Esophagus muscularis mucosa (tissue), 4 donors: ENCODE data around the gene PYDC1. TPM values are rescaled to one million over a fixed set of nuclear protein-coding genes. Genes with fewer than 3 reads are reported as not detected.

ENCODE experiments used
- DNase-seq: peaks from one replicate; pipeline ENCODE4 v3.0.0-alpha.2; 2017; ENCODE audit errors: extremely low spot score
- H3K27ac ChIP-seq, 4 donors: fragments of 200-600 bp; sonication (generic); replicated peaks in 1 of 4; 1 replicate in 3 of 4; 2 replicates in 1 of 4; pipeline ENCODE4 v1.5.1; 2016 to 2019; ENCODE audit warnings: mild to moderate bottlenecking in 1 of 4
- H3K27me3 ChIP-seq, 4 donors: fragments of 200-600 bp; sonication (generic); one replicate each; pipeline versions ENCODE4 v1.5.1 to v1.6.0; 2016 to 2019
- H3K36me3 ChIP-seq, 4 donors: fragments of 200-600 bp; sonication (generic); one replicate each; pipeline ENCODE4 v1.5.1; 2016 to 2019
- H3K4me1 ChIP-seq, 4 donors: fragments of 200-600 bp; sonication (generic); one replicate each; pipeline ENCODE4 v1.5.1; 2016 to 2019
- H3K4me3 ChIP-seq, 4 donors: fragments of 200-600 bp; sonication (generic); 1 replicate in 2 of 4; 2 replicates in 2 of 4; pipeline ENCODE4 v1.5.1; 2016 to 2019; ENCODE audit warnings: mild to moderate bottlenecking in 4 of 4, moderate library complexity in 1 of 4
- H3K9me3 ChIP-seq, 4 donors: fragments of 200-600 bp; sonication (generic); 1 replicate in 3 of 4; 2 replicates in 1 of 4; pipeline ENCODE4 v1.5.1; 2016 to 2019
- CTCF ChIP-seq, 3 experiments: fragments of 200-600 bp in 2 of 3; fragments of 450-650 bp in 1 of 3; sonication (generic) in 2 of 3; IDR thresholded peaks; one replicate each; pipeline ENCODE4 v1.5.1; 2017 to 2019; ENCODE audit warnings: antibody characterized with exemption in 3 of 3, mild to moderate bottlenecking in 2 of 3, moderate library complexity in 1 of 3
- EP300 ChIP-seq: sonication (generic); formaldehyde crosslinking; IDR thresholded peaks from one replicate; pipeline ENCODE4 v1.6.1; 2017; ENCODE audit warnings: antibody characterized with exemption
- POLR2A ChIP-seq: fragments of 450-650 bp; IDR thresholded peaks from one replicate; pipeline ENCODE4 v1.6.1; 2017; ENCODE audit warnings: antibody characterized with exemption, moderate library complexity, mild to moderate bottlenecking, low read depth
- POLR2AphosphoS5 ChIP-seq, 2 donors: sonication (generic); formaldehyde crosslinking; IDR thresholded peaks; one replicate each; pipeline ENCODE4 v1.6.1; 2017; ENCODE audit warnings: antibody characterized with exemption in 2 of 2
- WGBS: methylation state at CpG from one replicate; pipeline ENCODE4 v1.1.5; 2018; 5-methylcytosine and 5-hydroxymethylcytosine counted together
- intact Hi-C: fragments of 100-400 bp; cut with DNase I; formaldehyde crosslinking; loops from one replicate; pipeline ENCODE4 v1.15.1; 2023
- total RNA-seq, 4 donors: library from RNA; depleted of rRNA; stranded (reverse); fragments of >200 nt; gene quantifications; one replicate each; pipeline versions ENCODE4 v1.1.0 to v1.2.1, GENCODE V29; 2016

Gene PYDC1
- total RNA-seq, 4 donors from 2014 or later = not detected

GRCh38 chr16:31194898-31195297 lies 22.0 kb downstream of the PYDC1 start:
- H3K9me3 ChIP-seq = no peaks in the 10 kb centered on the region
- no peak overlapping the region for H3K4me3 ChIP-seq
- peaks cover 64 to 95% (median 89%) of the 10 kb centered on the region in 4 donors for H3K36me3 ChIP-seq
- no peaks in the 10 kb centered on the region for H3K27me3 ChIP-seq
- 87% methylated on average over 7 of the region's 7 CpGs for WGBS
- H3K27ac ChIP-seq = no peak overlapping the region
- TF ChIP-seq EP300 (no peak), POLR2AphosphoS5 (IDR thresholded peaks at IDR 0.05) (no peak), CTCF (IDR thresholded peaks at IDR 0.05) (no peak), POLR2A (no peak)
- H3K4me1 ChIP-seq = no peaks in the 10 kb centered on the region
- DNase-seq = no peak
- intact Hi-C loops = no loop called here

DNA sequence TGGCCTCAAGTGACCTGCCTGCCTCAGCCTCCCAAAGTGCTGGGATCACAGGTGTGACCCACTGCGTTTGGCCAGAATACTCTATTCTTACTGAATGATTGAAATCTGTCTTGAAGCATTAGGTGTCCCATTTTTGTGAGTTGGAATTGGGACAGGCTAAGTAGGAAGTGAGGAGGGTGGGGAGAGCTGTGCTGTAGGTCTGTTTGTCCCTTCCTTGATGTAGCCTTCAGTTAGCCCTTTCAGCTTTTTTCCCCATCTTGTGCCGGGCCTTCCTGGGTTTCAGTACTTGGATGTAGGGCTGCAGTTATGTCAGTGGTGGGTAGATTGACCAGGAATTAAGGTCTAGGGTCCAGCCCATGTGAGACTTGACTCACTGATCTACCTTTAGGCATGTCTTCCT lies 23.1 kb downstream of the PYDC1 start:
- WGBS = 96% methylated on average over 2 of the region's 2 CpGs
- Histone ChIP-seq H3K9me3 (no peaks in the 10 kb centered on the region), H3K36me3 (peaks cover 73 to 98% (median 95%) of the 10 kb centered on the region in 4 donors), H3K27me3 (no peaks in the 10 kb centered on the region), H3K4me1 (no peaks in the 10 kb centered on the region), H3K4me3 (no peak overlapping the region), H3K27ac (no peak overlapping the region)
- no peak for DNase-seq
- intact Hi-C loops = no loop called here
- no peak for TF ChIP-seq EP300
- TF ChIP-seq POLR2A = no peak

DNA sequence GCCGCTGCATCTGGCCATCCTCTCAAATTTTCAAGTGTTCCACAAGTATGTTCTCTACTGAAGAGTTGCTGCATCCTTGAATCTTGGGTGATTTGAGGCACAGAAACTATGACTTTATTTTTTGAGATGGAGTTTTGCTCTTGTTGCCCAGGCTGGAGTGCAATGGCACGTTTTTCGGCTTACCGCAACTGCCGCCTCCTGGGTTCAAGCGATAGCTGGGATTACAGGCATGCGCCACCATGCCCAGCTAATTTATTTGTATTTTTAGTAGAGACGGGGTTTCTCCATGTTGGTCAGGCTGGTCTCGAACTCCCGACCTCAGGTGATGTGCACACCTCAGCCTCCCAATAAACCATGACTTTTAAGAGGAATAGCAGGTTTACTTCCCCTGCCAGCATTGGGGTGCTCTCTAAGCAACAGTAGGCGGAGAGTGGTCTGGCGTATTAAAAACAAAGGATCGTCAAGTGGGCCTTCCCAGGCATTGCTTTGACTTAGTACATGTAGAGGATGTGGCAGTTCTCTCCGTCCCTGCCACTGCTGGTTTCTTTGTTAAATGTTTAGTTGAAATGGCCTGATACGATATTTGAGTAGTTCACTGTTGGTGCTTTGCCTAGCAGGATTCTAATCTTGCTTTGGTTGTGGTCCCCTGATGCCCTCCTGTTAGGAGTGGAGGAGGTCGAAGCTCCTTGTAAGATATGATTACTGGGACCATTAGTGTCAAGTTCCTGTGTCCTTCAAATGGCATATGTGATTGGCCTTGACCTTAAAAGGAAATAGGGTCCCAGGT lies 23.9 kb downstream of the PYDC1 start:
- H3K36me3 ChIP-seq = peaks cover 79 to 100% (median 95%) of the 10 kb centered on the region in 4 donors
- no peak for DNase-seq
- TF ChIP-seq EP300 (no peak), POLR2A (no peak), POLR2AphosphoS5 (IDR thresholded peaks at IDR 0.05) (no peak), CTCF (IDR thresholded peaks at IDR 0.05) (no peak)

DNA sequence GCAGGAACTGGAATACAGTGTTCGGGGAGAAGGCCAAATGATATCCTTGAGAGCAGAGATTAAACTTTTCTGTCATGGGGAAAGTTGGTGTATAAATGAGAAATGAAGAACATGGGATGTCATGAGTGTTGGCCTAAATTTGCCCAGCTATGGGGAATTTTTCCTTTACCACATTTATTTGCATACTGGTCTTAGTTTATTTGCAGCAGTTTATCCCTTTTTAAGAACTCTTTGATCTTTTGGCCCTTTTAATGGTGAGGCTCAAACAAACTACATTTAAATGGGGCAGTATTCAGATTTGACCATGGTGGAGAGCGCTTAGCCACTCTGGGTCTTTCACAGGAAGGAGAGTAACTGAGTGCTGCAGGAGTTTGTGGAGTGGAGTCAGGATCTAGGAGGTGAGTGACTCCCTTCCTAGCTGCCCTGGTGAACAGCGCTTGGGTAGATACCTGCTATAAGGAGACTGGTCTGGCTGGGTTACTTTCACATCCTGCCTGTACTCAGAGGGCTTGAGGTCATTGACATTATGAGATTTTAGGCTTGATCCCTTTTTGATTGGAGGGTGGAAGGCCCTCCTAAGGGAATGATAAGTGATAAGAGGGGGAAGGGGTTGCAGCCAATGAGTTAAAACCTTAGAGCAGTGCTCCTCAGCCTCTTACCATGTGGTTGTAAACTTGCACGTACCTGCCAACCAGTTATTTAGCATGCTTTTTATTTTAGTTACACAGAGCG lies 25.1 kb downstream of the PYDC1 start:
- no peaks in the 10 kb centered on the region for H3K9me3 ChIP-seq
- H3K27me3 ChIP-seq = no peaks in the 10 kb centered on the region
- intact Hi-C loops = no loop called here
- no peak overlapping the region for H3K4me3 ChIP-seq
- TF ChIP-seq EP300 = no peak
- no peak for TF ChIP-seq CTCF (IDR thresholded peaks at IDR 0.05)
- peaks cover 0 to 2% (median 0%) of the 10 kb centered on the region in 4 donors for H3K4me1 ChIP-seq
- H3K36me3 ChIP-seq = peaks cover 91 to 100% (median 98%) of the 10 kb centered on the region in 4 donors
- no peak for DNase-seq
- WGBS = 88% methylated on average over 5 of the region's 5 CpGs
- H3K27ac ChIP-seq = no peak overlapping the region

More for the DNA sequence above, 23.9 kb downstream of the PYDC1 start:
- Histone ChIP-seq H3K4me3 (no peak overlapping the region), H3K27ac (no peak overlapping the region), H3K9me3 (no peaks in the 10 kb centered on the region), H3K4me1 (no peaks in the 10 kb centered on the region), H3K27me3 (no peaks in the 10 kb centered on the region)
- intact Hi-C loops = no loop called here
- WGBS = 90% methylated on average over 16 of the region's 16 CpGs

DNA sequence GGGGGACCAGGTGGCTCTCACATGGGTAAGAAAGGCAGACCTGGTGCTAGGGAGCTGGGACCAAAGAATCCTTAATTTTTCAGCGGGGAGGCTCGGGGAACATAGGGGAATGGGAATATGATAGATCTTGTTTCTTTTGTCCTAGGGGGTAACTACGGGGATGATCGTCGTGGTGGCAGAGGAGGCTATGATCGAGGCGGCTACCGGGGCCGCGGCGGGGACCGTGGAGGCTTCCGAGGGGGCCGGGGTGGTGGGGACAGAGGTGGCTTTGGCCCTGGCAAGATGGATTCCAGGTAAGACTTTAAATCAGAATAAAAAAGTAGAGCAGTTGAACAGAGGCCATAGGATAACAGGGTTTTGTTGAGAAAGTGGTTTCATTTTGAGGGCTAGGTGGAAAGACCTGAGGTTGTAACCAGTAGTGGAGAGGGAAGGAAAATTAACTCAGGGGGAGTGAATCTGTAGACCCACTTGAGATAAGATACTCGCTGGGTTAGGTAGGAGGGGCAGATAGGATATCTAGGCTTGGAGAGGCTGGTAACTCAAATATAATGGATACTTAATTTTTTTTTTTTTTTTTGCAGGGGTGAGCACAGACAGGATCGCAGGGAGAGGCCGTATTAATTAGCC lies 26.0 kb downstream of the PYDC1 start:
- Histone ChIP-seq H3K36me3 (peaks cover 93 to 100% (median 98%) of the 10 kb centered on the region in 4 donors), H3K9me3 (no peaks in the 10 kb centered on the region)
- WGBS = 94% methylated on average over 17 of the region's 17 CpGs

More for the DNA sequence above, 26.0 kb downstream of the PYDC1 start:
- H3K4me3 ChIP-seq = no peak overlapping the region
- no peaks in the 10 kb centered on the region for H3K27me3 ChIP-seq
- no peak for DNase-seq
- TF ChIP-seq EP300 (no peak), POLR2AphosphoS5 (IDR thresholded peaks at IDR 0.05) (no peak), POLR2A (no peak), CTCF (IDR thresholded peaks at IDR 0.05) (no peak)
- peaks cover 0 to 6% (median 0%) of the 10 kb centered on the region in 4 donors for H3K4me1 ChIP-seq
- no peak overlapping the region for H3K27ac ChIP-seq
- intact Hi-C loops = no loop called here
